ENCODE data around the gene FASN. TPM values are rescaled to one million over a fixed set of nuclear protein-coding genes. Genes with fewer than 3 reads are reported as not detected.

The FASN gene
- polyA plus RNA-seq, 1 of the 3 experiments (the other 2 are of a cell fraction): 55.1 TPM

GRCh38 chr17:82063424-82064415 is 34.3 kb downstream of the FASN start:
- H3K4me1 ChIP-seq (ENCODE audit: control insufficient read depth in 1 of 2, insufficient read depth in 2 of 2, low read depth in 1 of 2, low read length in 1 of 2): peaks cover 12 to 26% of the 10 kb centered on the region in 2 experiments; a peak in 2 of 4 replicates
- H3K27ac ChIP-seq (ENCODE audit: low read depth in 2 of 2, low read length in 1 of 2): no peak overlapping the region
- H2AFZ ChIP-seq (ENCODE audit: low read depth): no peak overlapping the region
- WGBS (ENCODE audit: low lambda C conversion rate): 85% methylated on average over 17 of the region's 20 CpGs
- peak overlapping the region; percentile 89; the same call in 1 of the 2 replicates for H3K9ac ChIP-seq
- CTCF ChIA-PET: interaction anchor here (0.8 to 8.0 kb wide), 6 partner anchors 10 to 42 kb away, joined by 3 to 47 read pairs (median 4); partner anchors contain the start of genes DCXR and RAC3
- H3K79me2 ChIP-seq (ENCODE audit: insufficient read depth): peaks cover 26% of the 10 kb centered on the region
- H3K36me3 ChIP-seq (replicated peaks in 1 of 2; ENCODE audit: control insufficient read depth in 1 of 2, insufficient read depth in 2 of 2, low read length in 1 of 2): peaks cover 17 to 54% of the 10 kb centered on the region in 2 experiments
- H3K4me3 ChIP-seq (ENCODE audit: low read depth in 2 of 2, low read length in 1 of 2): peak overlapping the region in 1 of 2 experiments; percentile 81; a peak in 1 of 4 replicates
- H3F3A ChIP-seq (replicated peaks; ENCODE audit: insufficient read depth): peaks cover 20% of the 10 kb centered on the region
- no peaks in the 10 kb centered on the region for H3K9me2 ChIP-seq
- peak overlapping the region; percentile 100; the same call in 1 of the 2 replicates for H3K4me2 ChIP-seq
- POLR2A ChIA-PET: interaction anchor here (1.3 kb wide), 1 partner anchor 9 kb away, joined by 4 read pairs; no protein-coding TSS in a partner anchor
- no peaks in the 10 kb centered on the region for H4K20me1 ChIP-seq (ENCODE audit: insufficient read depth)
- H3K27me3 ChIP-seq (ENCODE audit: insufficient read depth): no peaks in the 10 kb centered on the region
- no peak for TF ChIP-seq FOSL2 (IDR thresholded peaks at IDR 0.05; ENCODE audit: borderline replicate concordance, low read depth)
- TF ChIP-seq CTCF (IDR thresholded peaks at IDR 0.05): no peak
- no peak for TF ChIP-seq GATA2 (CRISPR knock-in tag; IDR thresholded peaks at IDR 0.05)
- no peaks in the 10 kb centered on the region for H3K9me3 ChIP-seq
- no peak for DNase-seq

GRCh38 chr17:82062984-82063368 is 35.1 kb downstream of the FASN start:
- 98% methylated on average over 5 of the region's 9 CpGs for WGBS (ENCODE audit: low lambda C conversion rate)
- no peak overlapping the region for H3K9ac ChIP-seq
- POLR2A ChIA-PET: interaction anchor here (0.8 to 1.3 kb wide), 2 partner anchors 8 to 9 kb away, joined by 3 to 4 read pairs; no protein-coding TSS in a partner anchor
- H3K4me2 ChIP-seq: no peak overlapping the region
- no peak overlapping the region for H3K27ac ChIP-seq (ENCODE audit: low read depth in 2 of 2, low read length in 1 of 2)
- no peaks in the 10 kb centered on the region for H3K9me2 ChIP-seq
- H3K79me2 ChIP-seq (ENCODE audit: insufficient read depth): peaks cover 26% of the 10 kb centered on the region
- peaks cover 26% of the 10 kb centered on the region for H3F3A ChIP-seq (replicated peaks; ENCODE audit: insufficient read depth)
- no peak for DNase-seq
- TF ChIP-seq RFX5 (IDR thresholded peaks at IDR 0.05; ENCODE audit: low read length): no peak
- H3K4me1 ChIP-seq (ENCODE audit: control insufficient read depth in 1 of 2, insufficient read depth in 2 of 2, low read depth in 1 of 2, low read length in 1 of 2): peaks cover 12 to 26% of the 10 kb centered on the region in 2 experiments; a peak in 2 of 4 replicates
- H3K36me3 ChIP-seq (replicated peaks in 1 of 2; ENCODE audit: control insufficient read depth in 1 of 2, insufficient read depth in 2 of 2, low read length in 1 of 2): peaks cover 17 to 61% of the 10 kb centered on the region in 2 experiments
- CTCF ChIA-PET: interaction anchor here (1.4 to 8.0 kb wide), 4 partner anchors 19 to 42 kb away, joined by 3 to 47 read pairs (median 16); partner anchors contain the start of genes DCXR and RAC3
- H3K9me3 ChIP-seq: no peaks in the 10 kb centered on the region
- no peak overlapping the region for H2AFZ ChIP-seq (ENCODE audit: low read depth)
- H3K27me3 ChIP-seq (ENCODE audit: insufficient read depth): no peaks in the 10 kb centered on the region
- H3K4me3 ChIP-seq (ENCODE audit: low read depth in 2 of 2, low read length in 1 of 2): no peak overlapping the region
- H4K20me1 ChIP-seq (ENCODE audit: insufficient read depth): no peaks in the 10 kb centered on the region
